ACC112 (cell line): ENCODE data around the gene CELF5.

Source experiments
- H2AFZ ChIP-seq: fragments of 200-600 bp; sonication (generic); one replicate; pipeline ENCODE4 v1.6.0; 2017; ENCODE audit warnings: antibody characterized with exemption, low read length; ENCODE audit not compliant: unreplicated experiment
- H3K27ac ChIP-seq: fragments of 200-600 bp; sonication (generic); 2 replicates; pipeline ENCODE4 v1.5.1; 2014; ENCODE audit warnings: low read depth, mild to moderate bottlenecking, antibody characterized with exemption, low read length, moderate library complexity
- H3K27me3 ChIP-seq: fragments of 200-600 bp; sonication (generic); 2 replicates; pipeline ENCODE4 v1.6.1; 2014; ENCODE audit warnings: mild to moderate bottlenecking, antibody characterized with exemption, low read length, moderate library complexity, mixed read lengths; ENCODE audit not compliant: insufficient read depth
- H3K36me3 ChIP-seq: fragments of 200-600 bp; sonication (generic); 2 replicates; pipeline ENCODE4 v1.6.1; 2016; ENCODE audit warnings: mild to moderate bottlenecking, antibody characterized with exemption, low read length, moderate library complexity, mixed read lengths; ENCODE audit not compliant: insufficient read depth
- H3K4me1 ChIP-seq: fragments of 200-600 bp; sonication (generic); one replicate; pipeline ENCODE4 v1.6.1; 2016; ENCODE audit warnings: low read length, mixed read lengths; ENCODE audit not compliant: insufficient read depth, unreplicated experiment, control insufficient read depth
- H3K4me3 ChIP-seq: fragments of 200-600 bp; sonication (generic); 2 replicates; pipeline ENCODE4 v1.5.1; 2014; ENCODE audit warnings: mild to moderate bottlenecking, low read depth, low read length
- H3K79me2 ChIP-seq: fragments of 200-600 bp; sonication (generic); one replicate; pipeline ENCODE4 v1.6.0; 2016; ENCODE audit warnings: low read length; ENCODE audit not compliant: control insufficient read depth, unreplicated experiment, insufficient read depth

Gene CELF5

DNA sequence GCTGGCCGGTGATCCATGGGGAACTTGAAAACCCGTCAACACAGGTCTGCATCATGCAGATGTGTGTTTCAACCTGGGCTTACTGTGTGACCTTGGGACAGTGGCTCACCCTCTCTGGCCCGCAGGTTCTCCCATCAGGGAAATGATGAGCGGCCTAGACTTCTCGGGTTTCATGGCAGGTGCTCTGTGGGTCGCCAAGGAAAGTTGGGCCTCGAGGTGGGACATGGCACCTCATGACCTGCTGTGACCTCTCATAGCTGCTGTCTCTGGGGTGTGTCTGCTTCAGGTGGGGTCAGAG lies 91.2 kb downstream of the CELF5 start:
- no peak overlapping the region for H3K4me3 ChIP-seq
- peaks cover 12% of the 10 kb centered on the region for H3K27me3 ChIP-seq
- H2AFZ ChIP-seq = no peak overlapping the region
- H3K36me3 ChIP-seq = no peaks in the 10 kb centered on the region
- H3K4me1 ChIP-seq = peaks cover 3% of the 10 kb centered on the region
- no peak overlapping the region for H3K27ac ChIP-seq
- no peaks in the 10 kb centered on the region for H3K79me2 ChIP-seq

DNA sequence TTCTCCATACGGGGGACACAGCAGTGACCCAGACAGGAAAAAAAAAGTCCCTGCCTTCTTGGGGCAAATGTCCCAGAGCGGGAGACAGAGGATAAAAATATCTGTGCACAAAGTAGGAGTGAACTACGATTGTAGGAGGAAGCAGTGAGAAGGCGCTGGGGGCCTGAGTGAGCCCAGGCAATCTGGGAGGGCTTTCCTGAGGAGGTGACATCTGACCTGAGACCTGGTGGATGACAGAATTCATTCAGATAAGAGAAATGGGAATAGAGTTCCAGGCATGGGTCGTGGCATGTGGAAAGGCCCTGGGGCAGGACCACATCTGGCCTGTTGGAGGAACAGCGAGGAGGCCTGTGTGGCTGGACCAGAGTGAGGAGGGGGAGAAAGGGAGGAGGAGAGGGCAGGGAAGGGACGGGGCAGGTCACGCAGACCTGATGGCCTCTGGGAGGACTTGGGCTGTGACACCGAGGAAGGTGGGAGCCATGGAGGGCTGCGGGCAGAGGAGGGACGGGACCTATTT lies 91.7 kb downstream of the CELF5 start:
- H3K27ac ChIP-seq = no peak overlapping the region
- H3K36me3 ChIP-seq = no peaks in the 10 kb centered on the region
- peaks cover 18% of the 10 kb centered on the region for H3K27me3 ChIP-seq
- H2AFZ ChIP-seq = no peak overlapping the region
- peaks cover 3% of the 10 kb centered on the region for H3K4me1 ChIP-seq
- H3K79me2 ChIP-seq = no peaks in the 10 kb centered on the region
- H3K4me3 ChIP-seq = no peak overlapping the region

DNA sequence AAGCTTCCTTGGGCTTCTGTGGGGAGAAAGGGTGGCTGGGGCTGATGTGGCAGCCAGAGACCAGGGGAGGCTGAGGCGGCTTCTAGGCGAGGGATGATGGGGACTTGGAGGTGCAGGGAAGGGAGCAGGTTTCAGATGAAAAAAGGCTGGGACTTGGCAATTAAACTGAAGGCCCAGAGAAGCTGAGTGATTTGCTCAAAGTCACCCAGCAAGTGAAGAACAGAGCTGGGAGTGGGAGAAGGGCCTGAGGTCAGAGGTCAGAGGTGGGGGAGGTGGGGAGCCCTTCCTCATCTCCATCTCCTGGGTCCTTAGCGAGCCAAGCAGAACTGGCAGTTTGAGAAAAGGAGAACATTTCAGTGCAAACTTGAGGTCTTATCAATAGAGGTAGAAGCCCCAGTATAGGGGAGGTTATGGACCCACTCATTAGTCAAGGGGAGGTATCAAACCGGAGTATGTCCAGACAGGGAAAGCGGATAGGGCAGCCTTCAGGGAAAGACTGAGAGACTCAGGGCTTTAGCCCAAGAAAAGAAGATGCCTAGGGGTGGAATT lies 92.3 kb downstream of the CELF5 start:
- no peaks in the 10 kb centered on the region for H3K36me3 ChIP-seq
- no peak overlapping the region for H2AFZ ChIP-seq
- H3K27me3 ChIP-seq = peaks cover 17% of the 10 kb centered on the region
- no peaks in the 10 kb centered on the region for H3K79me2 ChIP-seq
- H3K4me3 ChIP-seq = no peak overlapping the region
- no peak overlapping the region for H3K27ac ChIP-seq
- H3K4me1 ChIP-seq = peaks cover 3% of the 10 kb centered on the region

DNA sequence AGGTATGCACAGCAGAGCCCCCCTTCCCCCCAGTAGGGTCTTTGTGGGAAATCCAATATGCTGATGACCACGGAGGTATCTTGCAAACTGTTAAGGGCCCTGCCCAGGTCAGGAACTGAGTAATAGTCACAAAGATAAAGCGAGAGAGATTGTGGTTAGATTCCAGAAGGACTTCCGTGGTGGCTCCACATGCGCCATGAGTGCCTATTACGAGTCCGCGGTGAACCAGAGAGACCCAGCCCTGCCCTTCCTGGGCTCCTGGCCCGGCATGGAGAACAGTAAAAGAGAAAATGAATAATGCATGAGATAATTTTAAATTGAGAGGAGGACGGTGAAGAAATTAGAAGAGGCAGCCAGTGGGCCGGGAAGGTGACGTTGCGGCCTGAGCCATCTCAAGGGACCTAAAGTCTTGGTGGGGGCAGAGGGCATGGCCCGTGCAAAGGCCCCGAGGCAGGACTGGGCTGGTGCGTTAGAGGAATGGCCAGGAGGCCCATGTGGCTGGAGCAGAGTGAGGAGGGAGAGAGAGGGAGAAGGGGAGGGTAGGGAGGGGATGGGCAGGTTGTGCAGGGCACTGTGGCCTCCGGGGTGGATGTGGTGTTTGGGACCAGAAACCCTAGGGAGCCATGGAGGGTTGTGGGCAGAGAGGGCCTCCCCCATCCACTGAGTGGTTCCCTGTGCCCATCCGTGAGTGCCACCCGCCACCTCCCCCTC lies 95.3 kb downstream of the CELF5 start:
- peaks cover 3% of the 10 kb centered on the region for H3K4me1 ChIP-seq
- no peak overlapping the region for H3K4me3 ChIP-seq
- peaks cover 25% of the 10 kb centered on the region for H3K27me3 ChIP-seq
- no peak overlapping the region for H2AFZ ChIP-seq
- no peaks in the 10 kb centered on the region for H3K79me2 ChIP-seq
- no peak overlapping the region for H3K27ac ChIP-seq
- no peaks in the 10 kb centered on the region for H3K36me3 ChIP-seq

DNA sequence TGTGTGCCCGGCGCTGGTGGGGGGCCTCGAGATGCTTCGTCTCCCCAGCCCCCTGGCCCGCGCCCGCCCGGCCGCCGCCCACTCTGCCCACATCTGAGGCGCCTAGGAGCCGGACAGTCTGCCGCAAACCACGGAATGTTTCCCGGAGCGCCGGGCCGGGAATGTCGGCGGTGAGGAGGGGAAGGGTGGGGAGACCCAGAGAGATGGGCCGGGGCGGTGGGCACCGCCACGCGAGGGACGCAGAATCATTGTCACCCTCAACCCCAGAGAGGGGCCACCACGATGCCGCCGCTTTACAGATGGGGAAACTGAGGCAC lies 95.9 kb downstream of the CELF5 start:
- H3K4me1 ChIP-seq = peaks cover 3% of the 10 kb centered on the region
- H3K27ac ChIP-seq = no peak overlapping the region
- H2AFZ ChIP-seq = no peak overlapping the region
- no peaks in the 10 kb centered on the region for H3K79me2 ChIP-seq
- no peak overlapping the region for H3K4me3 ChIP-seq
- H3K27me3 ChIP-seq = peaks cover 25% of the 10 kb centered on the region
- no peaks in the 10 kb centered on the region for H3K36me3 ChIP-seq

DNA sequence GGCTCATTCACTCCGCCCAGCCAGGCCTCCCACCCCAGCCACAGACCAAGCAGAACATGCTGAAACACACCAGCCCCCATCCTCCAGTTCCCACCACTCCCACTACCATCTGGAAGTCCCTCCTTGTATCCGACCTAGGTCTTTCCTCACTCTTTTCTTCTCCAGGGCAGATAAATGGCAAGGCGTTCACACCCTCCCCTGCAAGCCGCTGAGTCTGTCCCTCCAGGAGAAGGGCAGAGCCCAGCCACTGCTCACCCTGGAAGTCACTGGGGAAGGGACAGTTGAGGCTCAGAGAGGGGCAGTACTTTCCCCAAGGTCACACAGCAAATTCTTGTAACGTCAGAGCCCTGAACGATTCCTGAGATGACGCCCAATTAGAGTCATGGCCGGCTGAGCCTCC lies 96.4 kb downstream of the CELF5 start:
- Histone ChIP-seq H3K4me1 (peaks cover 3% of the 10 kb centered on the region), H3K36me3 (no peaks in the 10 kb centered on the region), H3K79me2 (no peaks in the 10 kb centered on the region), H2AFZ (no peak overlapping the region), H3K27ac (no peak overlapping the region), H3K27me3 (peaks cover 25% of the 10 kb centered on the region), H3K4me3 (no peak overlapping the region)

DNA sequence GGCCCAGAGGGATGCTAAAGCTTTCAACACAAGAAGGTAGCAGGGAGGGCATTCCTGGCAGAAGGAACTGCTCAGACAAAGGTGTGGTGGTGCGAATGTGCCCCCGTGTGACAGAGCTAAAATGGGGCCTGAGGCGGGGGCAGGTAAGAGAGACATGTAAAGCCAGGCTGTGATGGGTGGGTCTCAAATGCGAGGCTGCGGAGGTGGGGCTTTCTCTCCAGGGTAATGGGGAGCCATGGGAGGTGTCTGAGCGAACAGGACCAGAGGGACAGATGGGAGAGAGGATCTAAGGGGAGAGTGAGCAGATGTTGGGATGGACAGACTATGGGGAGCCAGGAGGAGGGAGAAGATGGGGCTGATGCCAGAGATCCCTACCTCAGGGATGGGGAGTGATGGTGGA lies 97.2 kb downstream of the CELF5 start:
- H3K79me2 ChIP-seq = no peaks in the 10 kb centered on the region
- peaks cover 25% of the 10 kb centered on the region for H3K27me3 ChIP-seq
- H2AFZ ChIP-seq = no peak overlapping the region
- no peaks in the 10 kb centered on the region for H3K36me3 ChIP-seq
- peaks cover 3% of the 10 kb centered on the region for H3K4me1 ChIP-seq
- H3K4me3 ChIP-seq = no peak overlapping the region
- no peak overlapping the region for H3K27ac ChIP-seq

DNA sequence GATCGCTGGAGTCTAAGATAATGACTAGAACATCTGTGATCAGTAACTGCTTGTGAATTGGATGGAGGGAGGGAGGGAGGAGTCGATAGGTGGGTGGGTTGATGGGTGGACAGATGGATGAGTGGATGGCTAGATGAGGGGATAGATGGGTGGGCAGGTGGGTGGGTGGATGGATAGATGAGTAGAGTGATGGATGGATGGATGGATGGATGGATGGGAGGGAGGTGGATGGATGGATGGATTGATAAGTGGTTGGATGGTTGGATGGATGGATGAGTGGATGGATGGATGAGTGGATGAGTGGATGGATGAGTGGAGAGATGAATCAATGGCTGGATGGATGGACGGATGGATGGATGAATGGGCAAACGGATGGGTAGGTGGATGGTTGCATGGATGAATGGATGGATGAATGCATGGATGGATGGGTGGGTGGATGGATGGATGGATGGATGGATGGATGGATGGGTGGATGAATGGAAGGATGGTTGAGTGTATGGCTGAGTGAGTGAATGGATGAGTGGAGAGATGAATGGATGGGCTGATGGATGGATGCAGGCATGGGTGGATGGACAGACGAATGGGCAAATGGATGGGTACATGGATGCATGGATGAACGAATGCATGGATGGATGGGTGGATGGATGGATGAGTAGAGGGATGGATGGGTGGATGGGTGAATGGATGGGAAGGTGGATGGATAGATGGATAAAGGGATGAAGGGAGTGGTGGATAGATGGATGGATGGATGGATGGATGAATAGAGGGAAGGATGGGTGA lies 97.9 kb downstream of the CELF5 start:
- Histone ChIP-seq H3K27me3 (peaks cover 25% of the 10 kb centered on the region), H2AFZ (no peak overlapping the region), H3K27ac (no peak overlapping the region), H3K4me3 (no peak overlapping the region), H3K4me1 (peaks cover 3% of the 10 kb centered on the region), H3K79me2 (no peaks in the 10 kb centered on the region), H3K36me3 (no peaks in the 10 kb centered on the region)

DNA sequence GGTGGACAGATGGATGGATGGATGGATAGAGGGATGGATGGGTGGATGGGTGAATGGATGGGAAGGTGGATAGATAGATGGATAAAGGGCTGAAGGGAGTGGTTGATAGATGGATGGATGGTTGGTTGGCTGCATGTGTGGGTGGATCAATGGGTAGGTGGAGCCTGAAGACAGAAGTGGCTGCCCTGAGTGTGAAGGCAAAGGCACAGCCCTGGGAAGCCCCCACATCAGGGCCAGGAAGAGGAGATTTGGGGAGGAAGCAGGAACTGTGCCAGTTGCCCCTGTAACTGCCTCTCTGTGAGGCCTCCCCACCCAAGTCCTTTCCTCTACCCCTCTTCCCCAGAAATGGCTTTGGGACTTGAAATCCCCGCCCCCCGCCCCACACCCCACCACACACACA lies 98.6 kb downstream of the CELF5 start:
- Histone ChIP-seq H3K36me3 (no peaks in the 10 kb centered on the region), H3K79me2 (no peaks in the 10 kb centered on the region), H3K27ac (no peak overlapping the region), H3K27me3 (peaks cover 25% of the 10 kb centered on the region), H3K4me3 (no peak overlapping the region), H2AFZ (no peak overlapping the region), H3K4me1 (peaks cover 3% of the 10 kb centered on the region)

DNA sequence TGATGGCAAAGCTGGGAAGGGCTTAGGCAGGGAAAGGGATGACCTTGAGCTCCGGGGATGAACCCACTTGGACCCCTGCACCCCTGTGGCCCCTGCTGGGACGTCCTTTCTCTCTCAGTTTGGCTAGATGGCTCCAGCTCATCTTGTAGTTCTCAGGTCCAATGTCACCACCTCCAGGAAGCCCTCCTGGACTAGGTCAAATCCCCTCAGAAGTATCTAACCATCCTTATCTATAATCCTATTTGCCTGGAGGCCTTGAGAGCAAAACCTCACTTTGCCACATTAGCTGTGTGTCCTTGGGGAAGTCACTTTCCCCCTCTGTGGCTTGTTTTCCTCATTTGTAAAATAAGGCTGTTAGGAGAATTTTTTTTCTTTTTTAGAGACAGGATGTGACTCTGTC lies 99.2 kb downstream of the CELF5 start:
- Histone ChIP-seq H3K27ac (no peak overlapping the region), H3K4me3 (no peak overlapping the region), H3K36me3 (no peaks in the 10 kb centered on the region), H2AFZ (no peak overlapping the region), H3K4me1 (peaks cover 3% of the 10 kb centered on the region), H3K27me3 (peaks cover 25% of the 10 kb centered on the region), H3K79me2 (no peaks in the 10 kb centered on the region)

DNA sequence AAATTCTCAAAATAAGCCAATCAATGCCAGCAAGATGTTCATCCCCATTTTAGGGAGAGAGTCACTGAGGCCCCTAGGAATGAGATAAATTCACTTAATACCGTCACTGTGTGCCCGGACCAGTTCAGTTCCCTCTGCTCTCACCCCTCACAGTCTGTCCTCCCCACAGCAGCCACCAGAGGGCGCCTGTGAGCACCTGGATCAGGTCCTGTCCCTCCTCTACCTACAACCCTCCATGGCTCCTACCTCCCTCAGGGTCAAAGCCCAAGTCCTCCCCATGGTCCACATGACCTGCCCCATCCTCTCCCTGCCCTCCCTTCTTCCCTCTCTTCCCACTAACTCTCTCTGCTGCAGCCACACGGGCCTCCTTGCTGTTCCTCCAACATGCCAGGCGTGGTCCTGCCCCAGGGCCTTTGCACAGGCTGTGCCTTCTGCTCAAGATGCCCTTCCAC lies 100.0 kb downstream of the CELF5 start:
- H3K4me1 ChIP-seq = peaks cover 2% of the 10 kb centered on the region
- H3K4me3 ChIP-seq = no peak overlapping the region
- H2AFZ ChIP-seq = no peak overlapping the region
- H3K36me3 ChIP-seq = no peaks in the 10 kb centered on the region
- no peak overlapping the region for H3K27ac ChIP-seq
- H3K27me3 ChIP-seq = peaks cover 25% of the 10 kb centered on the region
- no peaks in the 10 kb centered on the region for H3K79me2 ChIP-seq
